GM19043 (cell line): Measurements from ENCODE around the gene GSS.

ENCODE experiments used
- ATAC-seq: cut with Tn5 transposase; IDR thresholded peaks from one replicate; pipeline ENCODE4 v1.9.1; 2021; ENCODE audit warnings: low read depth; ENCODE audit not compliant: unreplicated experiment

GSS gene

DNA sequence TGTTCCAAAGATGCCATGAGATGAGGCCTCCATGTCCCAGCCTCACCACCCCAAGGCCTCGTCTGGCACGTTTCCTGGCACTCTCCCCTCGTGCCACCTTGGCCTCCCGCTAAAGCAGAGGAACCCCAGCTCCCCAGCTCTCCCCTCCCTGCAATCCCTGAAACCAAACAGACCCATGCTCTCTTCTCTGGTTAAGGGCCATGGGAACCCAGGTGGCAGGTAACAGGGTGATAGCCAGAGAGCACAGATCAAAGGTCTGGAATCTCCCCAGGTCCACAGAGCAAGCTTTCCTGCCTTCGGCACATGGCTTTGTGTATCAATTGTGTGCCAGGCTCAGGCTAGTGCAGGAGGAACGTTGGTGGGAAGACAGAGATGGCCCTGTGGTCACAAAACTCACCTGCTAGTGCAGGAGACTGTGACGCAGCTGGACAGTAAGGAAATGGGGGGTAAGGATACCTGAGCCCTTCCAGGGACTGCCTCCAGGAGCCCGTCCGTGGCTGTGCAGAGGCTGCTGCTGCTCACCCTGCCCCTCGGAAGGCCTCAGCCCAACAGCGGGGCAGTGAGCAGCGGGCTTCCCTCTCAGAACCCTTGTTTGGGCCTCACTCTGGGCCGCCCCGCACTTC is 39.0 kb upstream of the GSS start:
- no peak for ATAC-seq

DNA sequence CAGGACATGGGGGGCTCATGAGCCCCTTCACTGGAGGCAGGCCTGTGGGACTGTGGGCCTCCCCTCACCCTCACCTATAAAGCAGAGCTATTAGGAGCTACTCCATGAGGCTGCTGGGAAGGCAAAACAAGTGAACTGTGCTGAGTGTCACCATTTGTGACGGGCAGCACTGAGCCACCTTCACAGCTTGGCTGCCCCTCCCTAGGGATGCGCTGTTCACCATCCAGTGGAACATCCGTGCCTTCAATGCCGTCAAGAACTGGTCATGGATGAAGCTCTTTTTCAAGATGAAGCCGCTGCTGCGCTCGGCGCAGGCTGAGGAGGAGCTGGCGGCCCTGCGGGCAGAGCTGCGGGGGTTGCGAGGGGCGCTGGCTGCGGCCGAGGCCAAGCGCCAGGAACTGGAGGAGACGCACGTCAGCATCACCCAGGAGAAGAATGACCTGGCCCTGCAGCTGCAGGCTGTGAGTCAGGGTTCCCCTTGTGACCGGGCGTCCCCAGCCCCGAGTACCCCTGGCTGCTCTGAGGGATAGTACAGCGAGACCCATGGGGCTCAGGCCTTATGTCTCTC is 38.4 kb upstream of the GSS start:
- no peak for ATAC-seq

DNA sequence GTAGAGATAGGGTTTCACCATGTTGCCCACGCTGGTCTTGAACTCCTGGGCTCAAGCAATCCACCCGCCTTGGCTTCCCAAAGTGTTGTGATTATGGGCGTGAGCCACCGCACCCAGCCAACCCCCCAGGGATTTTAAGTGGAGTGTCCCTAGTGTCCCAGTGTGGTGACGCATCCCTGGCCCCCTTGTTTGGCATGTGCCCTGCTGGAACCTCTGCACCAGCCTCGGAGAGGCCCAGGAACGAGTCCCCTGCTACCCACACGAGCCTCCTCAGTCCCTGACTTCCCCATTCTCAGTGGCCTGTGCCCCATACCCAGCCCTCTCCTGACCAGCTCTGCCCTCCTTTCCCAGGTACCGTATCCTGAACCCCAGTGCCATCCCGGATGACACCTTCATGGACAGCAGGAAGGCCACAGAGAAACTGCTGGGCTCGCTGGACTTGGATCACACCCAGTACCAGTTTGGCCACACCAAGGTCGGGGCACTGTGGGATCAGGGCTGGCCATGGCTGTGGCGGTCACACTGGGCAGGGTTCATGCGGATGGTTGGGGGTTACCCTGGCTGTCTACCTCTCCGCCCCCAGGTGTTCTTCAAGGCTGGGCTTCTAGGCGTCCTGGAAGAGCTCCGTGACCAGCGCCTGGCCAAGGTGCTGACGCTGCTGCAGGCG is 37.3 kb upstream of the GSS start:
- no peak for ATAC-seq

DNA sequence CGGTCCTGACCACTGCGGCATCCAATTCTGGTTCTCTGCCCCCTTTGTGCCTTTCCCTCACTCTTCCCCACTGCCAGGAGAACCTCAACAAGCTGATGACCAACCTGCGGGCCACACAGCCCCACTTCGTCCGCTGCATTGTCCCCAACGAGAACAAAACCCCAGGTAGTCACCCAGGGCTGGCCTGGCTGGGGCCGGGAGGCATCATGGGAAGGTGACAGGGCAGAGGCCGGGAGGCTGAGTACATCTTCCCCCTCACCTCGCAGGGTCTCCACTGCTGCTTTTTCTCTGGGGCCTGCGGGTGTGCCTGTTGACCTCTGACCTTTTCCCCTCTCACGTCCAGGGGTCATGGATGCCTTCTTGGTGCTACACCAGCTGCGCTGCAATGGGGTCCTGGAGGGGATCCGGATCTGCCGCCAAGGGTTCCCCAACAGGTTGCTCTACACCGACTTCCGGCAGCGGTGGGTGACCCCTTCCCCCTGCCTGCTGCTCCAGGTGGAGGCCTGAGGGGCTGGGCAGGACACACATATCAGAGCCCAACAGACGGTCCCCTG is 35.1 kb upstream of the GSS start:
- no peak for ATAC-seq

DNA sequence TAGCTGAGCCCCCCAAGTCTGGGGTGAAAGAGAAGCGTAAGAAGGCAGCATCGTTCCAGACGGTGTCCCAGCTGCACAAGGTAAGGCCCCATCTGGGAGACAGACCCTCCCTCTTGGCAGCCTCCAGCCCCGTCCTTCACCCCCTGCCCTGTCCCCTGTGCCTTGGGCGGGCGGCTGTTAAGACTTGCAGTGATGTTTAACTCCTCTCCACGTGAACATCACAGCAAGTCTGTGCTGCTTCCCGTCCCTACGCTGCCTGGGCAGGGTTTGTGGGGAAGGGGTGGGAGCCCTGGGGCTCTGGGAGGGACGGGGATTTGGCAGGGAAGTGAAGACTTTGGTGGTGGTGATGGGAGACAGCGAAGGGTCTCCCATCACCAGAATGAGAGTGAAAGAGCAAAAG is 34.6 kb upstream of the GSS start:
- no peak for ATAC-seq

DNA sequence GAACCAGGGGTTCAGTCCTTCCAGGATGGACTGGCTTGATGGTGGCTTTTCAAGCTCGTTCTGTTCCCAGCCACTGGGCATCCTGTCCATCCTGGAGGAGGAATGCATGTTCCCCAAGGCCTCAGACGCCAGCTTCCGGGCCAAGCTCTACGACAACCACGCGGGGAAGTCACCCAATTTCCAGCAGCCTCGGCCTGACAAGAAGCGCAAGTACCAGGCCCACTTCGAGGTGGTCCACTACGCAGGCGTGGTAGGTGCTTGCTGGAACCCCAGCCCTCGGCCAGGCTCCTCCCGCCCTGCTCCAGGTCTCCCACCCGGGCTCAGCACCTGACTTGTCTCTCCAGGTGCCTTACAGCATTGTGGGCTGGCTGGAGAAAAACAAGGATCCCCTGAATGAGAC is 34.1 kb upstream of the GSS start:
- ATAC-seq: no peak

DNA sequence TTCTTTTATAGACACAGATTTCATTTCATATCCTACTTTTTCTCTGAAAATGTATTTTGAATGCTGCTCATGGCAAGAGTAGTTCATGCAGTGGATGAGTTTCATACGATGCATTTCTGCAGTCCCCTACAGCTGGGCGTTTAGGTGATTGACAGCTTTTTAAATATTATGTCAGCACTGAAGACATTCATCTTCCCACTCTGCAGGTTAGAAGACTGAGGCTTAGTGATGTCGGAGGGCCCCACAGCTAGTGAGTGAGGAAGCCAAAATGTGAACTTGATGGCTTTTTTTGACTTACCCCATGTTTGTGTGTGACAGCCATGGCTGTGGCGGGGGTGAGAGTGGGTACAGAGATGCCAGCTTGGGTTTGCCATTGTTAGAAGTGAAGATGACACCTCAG is 33.5 kb upstream of the GSS start:
- ATAC-seq: no peak

DNA sequence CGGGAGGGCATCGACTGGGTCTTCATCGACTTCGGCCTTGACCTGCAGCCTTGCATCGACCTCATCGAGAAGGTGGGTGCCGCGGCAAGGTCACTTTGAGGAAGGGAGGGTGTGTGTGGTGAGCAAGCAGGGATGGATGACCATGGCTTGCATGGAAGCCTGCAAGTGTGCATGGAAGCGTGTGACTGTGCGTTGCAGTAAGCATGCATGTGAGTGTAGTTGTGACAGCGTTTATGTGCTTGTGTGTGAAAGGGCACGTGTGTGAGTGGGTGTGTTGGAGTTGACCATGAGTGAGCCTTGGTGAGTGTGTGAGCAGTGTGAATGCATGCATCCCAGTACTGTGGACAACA is 32.6 kb upstream of the GSS start:
- no peak for ATAC-seq

DNA sequence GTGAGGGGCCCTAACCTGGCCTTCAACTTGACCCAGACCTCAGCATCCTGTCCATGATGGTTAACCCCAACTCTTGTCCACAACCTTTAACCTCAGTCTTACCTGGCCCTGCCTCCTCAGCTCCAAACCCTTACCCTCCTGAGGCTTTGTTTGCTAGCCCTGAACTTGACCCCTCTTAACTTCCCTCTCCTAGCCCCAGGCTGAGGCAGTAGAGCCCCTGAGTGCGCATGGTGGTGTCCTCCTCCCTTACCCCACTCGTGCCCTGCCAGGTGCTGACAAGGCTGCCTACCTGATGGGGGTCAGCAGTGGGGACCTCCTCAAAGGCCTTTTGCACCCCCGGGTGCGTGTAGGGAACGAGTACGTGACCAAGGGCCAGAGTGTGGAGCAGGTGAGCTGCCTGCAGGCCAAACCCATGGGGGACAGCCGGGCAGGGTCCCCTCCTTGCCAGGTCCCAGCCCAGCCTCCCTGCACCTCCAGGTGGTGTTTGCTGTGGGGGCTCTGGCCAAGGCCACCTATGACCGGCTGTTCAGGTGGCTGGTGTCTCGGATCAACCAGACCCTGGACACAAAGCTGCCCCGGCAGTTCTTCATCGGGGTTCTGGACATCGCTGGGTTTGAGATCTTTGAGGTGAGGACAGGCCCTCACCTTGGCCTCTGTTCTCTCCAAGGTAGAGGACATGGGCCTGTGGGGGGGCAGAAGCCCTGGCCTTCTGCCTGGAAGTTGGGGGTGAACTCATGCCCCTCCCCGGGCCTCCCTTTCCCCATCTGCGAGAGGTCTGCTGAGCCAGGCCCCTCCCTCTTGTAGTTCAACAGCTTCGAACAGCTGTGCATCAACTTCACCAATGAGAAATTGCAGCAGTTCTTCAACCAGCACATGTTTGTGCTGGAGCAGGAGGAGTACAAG is 31.9 kb upstream of the GSS start:
- ATAC-seq: no peak

DNA sequence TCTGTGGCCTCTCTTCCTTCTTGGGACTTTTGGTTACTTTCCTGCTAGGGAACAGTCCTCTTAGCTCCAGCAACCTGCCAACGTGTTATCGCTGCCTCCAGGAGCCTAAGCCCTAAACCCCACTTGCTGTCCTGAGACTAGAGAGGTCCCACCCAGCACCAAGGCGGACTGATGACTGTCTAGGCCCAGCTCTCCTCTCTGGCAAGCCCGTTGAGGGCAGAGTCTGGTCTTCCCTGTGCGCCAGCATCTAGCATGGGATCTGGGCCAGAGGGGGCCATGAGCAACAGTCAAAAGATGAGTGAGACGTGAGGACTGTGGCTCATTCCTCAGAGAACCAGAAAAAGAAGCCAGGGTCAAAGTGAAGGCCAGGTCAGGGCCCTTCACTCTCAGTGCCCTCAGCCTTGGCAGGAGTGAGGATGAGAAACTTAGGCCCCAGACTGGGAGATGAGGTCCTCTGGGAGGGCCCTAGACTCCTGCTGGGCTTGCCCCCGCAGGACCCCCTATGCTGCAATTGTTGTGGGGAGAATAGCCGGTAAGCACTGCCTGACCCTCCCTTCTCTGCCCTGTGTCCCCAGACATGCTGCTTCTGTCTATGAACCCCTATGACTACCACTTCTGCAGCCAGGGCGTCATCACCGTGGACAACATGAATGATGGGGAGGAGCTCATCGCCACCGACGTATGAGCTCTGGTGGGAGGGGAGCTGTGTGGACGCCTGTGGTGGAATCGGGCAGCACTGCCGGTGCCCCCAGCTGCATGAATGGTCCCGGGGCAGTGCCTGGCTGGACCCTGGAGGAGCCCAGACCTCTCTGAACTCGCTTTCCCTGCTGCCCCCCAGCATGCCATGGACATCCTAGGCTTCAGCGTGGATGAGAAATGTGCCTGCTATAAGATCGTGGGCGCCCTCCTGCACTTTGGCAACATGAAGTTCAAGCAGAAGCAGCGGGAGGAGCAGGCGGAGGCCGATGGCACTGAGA is 31.0 kb upstream of the GSS start:
- ATAC-seq: no peak

DNA sequence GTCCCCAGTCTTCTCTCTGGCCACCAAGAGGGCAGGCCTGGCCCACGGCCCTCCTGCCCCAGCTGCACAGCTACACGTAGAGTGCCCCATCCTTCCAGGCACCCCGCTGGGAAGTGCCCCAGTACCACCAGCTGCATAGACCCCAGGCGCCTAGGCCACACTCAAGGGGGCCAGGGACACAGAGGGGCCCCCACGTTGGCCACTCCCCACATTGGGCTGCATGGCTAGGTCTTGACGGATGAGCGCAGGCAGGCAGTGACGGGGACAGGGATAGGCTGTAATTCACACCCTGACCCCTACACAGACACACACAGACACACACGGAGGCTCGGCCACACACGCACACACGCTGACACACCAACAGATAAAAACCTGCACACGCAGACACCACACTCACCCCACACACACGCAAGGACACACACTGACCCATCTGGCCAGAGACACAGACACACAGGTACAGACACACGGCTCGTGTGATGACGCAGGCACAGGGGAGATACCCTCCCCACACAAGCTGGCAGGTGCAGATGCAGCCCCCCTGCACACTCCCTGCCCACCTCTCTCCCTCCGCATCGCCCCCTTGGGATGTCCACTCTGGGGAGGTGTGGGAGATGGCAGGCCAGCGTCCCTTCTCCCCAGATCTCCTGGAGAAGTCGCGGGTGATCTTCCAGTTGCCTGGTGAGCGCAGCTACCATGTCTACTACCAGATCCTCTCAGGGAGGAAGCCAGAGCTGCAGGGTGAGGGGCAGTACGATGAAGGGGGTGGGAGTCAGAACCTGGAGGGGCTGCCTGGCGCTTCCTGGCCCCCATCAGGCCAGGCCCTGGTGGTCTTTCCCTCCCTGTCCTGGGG is 30.1 kb upstream of the GSS start:
- ATAC-seq: no peak

DNA sequence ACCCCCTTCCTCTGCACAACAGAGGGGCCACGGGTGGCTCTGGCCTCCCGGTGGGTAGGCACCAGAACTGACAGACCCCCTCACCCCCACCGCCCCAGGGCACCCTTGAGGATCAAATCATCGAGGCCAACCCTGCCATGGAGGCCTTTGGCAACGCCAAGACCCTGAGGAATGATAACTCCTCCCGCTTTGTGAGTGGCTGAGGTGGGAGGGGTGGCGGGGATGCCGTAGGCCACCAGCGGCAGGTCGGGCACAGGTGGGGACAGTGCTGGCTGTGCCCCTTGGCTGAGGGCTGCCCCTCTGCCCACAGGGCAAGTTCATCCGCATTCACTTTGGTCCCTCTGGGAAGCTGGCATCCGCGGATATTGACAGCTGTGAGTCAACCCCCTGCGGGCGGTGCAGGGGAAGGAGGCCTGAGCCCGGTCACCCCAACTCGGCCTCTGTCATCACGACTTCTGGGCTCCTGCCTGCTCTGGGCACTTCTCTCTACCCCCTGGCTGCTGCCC is 29.2 kb upstream of the GSS start:
- no peak for ATAC-seq

DNA sequence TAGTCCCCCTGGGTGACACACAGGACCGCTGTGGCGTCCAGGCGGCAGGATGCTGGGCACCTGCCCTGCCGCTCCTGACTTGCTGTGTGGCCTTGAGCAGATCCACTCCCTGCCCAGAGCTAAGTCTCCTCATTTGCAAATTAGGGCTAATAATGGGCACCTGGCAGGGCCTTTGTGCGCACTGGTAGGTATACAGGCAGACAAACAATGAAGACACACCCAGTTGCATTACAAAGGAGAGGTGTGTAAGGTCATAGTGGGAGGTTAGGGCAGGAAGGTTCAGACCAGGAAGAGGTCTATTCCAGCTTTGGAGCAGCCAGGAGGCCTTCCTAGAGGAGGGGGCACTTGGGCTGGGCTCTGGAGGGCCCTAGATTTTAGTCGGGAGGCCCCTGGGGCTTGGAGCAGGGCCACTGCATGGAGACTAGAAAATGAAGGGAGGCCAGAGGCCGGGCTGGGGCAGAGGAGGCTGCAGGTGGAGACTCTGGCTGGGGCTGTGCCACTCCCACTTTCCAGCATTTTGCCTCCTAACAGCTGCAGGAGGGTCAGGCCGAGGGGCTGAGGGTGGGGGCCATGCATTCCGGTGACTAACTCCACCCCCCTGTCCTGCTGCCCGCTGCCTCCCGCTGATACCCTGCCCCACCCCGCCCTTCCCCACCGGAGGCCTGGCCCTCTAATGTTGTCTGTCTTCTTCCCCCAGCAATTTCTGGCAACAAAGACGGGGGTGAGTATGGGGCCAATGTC is 28.6 kb upstream of the GSS start:
- ATAC-seq: no peak

DNA sequence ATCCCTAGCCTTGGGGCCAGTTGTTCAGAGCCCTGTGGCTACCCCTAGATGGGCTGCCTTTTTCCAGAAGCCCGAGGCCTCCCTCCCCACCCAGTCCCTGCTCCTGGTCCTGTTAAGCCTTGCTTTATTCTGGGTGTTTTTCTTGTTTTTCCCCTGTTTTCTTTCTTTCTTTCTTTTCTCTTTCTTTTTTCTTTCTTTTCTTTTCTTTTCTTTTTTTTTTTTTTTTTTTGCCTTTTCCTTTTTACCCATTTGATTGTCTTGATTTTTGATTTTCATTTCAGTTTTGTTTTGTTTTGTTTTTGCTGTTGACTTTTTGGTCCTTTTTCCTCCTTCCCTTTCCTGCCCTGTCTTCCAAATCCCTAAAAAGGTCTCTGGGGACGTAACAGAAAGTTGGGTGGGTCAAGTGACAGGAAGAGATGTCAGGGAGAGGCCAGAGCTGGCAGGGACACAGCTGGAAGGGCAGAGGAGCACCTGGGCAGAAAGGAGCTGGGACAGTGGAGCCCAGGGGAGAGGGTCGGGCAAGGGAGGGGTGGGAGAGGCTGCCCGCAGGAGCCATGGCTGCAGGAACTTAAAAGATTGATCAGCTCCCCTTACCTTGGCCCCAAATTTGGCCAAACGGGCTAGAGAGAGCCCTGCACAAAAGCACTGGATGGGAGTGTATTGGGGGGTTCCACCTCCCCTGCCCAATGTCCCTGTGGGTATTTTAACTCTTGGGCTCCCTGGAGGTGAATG is 27.6 kb upstream of the GSS start:
- no peak for ATAC-seq

DNA sequence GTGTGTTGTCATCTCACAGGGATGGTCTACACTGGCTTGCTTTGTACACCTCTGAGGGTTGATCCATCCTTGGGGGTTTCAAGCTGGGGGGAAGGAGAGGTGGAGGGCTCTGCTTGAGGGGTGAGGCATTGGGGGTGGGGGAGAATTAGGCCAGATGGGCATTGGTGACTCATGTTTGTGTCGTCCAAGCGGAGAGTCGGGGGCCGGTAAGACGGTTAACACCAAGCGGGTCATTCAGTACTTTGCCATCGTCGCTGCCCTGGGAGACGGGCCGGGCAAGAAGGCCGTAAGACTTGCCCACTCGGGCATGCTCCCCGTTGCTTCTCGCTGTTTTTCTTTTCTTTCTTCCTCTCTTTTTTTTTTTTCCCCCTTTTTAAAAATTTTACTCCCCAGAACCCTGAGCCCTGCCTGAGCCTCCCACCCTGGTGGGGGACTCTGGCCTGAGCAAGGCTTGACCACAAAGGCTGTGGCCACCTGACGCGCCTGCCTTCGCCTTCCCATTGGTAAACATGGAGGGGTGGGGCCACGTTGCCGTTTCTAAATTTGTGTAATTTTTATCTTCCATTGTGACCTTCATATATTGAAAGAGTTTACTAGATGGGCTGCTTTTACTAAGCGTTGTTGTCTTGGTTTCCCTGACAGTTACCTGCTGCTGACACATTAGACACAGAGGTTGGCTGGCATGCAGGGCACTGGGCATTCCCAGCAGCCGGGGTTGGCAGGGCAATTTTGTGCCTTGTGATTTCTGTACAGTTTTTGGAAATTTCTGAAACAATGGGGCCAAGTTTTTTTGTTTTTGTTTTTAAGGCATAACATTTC is 26.9 kb upstream of the GSS start:
- no peak for ATAC-seq

DNA sequence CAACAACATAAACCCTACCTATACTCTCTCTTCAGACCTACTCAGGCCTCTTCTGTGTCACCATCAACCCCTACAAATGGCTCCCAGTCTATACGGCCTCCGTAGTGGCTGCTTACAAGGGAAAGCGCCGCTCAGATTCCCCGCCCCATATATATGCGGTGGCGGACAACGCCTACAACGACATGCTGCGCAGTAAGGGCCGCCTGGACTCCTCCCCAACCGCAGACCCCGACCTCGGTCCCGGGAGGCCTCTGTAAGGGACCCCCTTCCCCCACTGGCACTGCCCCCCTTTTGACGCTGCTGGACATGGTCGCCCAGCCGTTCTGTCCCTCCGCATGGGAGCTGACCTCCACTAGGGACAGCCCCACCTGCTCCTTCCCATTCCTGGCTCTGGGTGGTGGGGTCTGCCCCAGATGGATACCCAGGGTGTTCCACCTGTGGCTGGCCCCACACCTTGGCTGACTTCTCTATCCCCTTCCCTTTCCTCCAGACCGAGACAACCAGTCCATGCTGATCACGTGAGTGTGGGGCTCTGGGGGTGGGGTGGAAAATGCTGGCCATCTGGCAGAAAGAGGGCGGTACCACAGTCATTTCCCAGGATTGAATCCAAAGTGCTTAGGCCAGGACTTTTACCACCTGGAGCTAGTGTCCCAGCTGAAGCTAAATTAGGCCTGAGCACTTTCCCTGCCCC is 25.1 kb upstream of the GSS start:
- no peak for ATAC-seq
